ENCODE results near the gene GAA. TPM values are rescaled to one million over a fixed set of nuclear protein-coding genes. Genes with fewer than 3 reads are reported as not detected.
"Not testable (repeated sequence)": the region's sequence is repeated elsewhere in the genome, so short reads cannot be mapped to it uniquely, and the experiment has no call there.

GAA gene
- total RNA-seq, 1 donor from 2014 or later = 143 TPM

DNA sequence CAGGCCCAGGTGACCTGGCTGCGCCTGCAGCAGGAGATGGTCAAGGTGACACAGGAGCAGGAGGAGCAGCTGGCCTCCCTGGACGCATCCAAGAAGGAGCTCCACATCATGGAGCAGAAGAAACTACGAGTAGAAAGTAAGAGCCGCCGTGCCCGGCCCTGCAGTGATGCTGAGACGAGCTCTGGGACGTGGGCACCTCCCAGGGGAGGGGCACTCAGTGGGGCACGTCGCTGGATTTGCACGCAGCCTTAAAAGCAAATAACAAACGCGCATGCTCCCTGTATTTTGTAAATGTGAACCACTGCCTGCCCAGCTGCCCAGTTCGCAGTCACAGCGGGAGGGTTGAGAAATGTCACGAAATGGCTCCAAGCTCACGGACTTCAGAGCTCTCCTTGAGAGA is 15.3 kb upstream of the GAA start:
- no peak overlapping the region for H3K4me3 ChIP-seq
- H3K27ac ChIP-seq = no peak overlapping the region
- no peaks in the 10 kb centered on the region for H3K36me3 ChIP-seq
- H3K9me3 ChIP-seq = no peaks in the 10 kb centered on the region
- H3K27me3 ChIP-seq (ENCODE audit: low read depth) = no peaks in the 10 kb centered on the region
- no peak for DNase-seq
- peaks cover 5% of the 10 kb centered on the region for H3K4me1 ChIP-seq
- intact Hi-C loops (cut with DNase I) = no loop called here
- TF ChIP-seq, protein P1, sequence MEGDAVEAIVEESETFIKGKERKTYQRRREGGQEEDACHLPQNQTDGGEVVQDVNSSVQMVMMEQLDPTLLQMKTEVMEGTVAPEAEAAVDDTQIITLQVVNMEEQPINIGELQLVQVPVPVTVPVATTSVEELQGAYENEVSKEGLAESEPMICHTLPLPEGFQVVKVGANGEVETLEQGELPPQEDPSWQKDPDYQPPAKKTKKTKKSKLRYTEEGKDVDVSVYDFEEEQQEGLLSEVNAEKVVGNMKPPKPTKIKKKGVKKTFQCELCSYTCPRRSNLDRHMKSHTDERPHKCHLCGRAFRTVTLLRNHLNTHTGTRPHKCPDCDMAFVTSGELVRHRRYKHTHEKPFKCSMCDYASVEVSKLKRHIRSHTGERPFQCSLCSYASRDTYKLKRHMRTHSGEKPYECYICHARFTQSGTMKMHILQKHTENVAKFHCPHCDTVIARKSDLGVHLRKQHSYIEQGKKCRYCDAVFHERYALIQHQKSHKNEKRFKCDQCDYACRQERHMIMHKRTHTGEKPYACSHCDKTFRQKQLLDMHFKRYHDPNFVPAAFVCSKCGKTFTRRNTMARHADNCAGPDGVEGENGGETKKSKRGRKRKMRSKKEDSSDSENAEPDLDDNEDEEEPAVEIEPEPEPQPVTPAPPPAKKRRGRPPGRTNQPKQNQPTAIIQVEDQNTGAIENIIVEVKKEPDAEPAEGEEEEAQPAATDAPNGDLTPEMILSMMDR (IDR thresholded peaks at IDR 0.05) = no peak
- no peak for ATAC-seq

DNA sequence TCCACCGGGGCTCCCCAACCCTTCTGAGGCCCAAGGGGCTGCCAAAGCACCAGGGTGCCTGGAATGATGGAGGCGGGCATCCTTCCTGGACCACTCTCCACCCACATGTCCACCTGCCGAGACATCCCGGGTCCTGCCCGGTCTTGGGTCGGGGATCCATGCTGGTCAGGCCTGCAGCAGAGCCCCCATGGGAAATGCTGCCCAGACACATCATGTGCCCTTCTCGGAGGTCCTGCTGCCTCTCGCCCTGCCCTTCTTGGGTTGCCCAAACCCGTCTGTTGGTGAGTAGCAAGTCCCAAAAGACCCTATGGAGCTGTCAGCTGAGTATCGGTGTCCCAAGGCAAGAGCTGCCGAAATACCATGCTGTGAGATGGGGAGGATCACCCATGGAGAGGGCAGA is 14.8 kb upstream of the GAA start:
- Histone ChIP-seq H3K27me3 (ENCODE audit: low read depth) (no peaks in the 10 kb centered on the region), H3K27ac (no peak overlapping the region)
- intact Hi-C loops (cut with DNase I) = no loop called here

GRCh38 chr17:80087346-80088265 is 13.8 kb upstream of the GAA start:
- no peaks in the 10 kb centered on the region for H3K36me3 ChIP-seq
- DNase-seq (no peak), ATAC-seq (no peak)
- TF ChIP-seq, protein P1 (IDR thresholded peaks at IDR 0.05) = no peak
- no peaks in the 10 kb centered on the region for H3K9me3 ChIP-seq
- no peaks in the 10 kb centered on the region for H3K27me3 ChIP-seq (ENCODE audit: low read depth)
- H3K4me1 ChIP-seq = peaks cover 3% of the 10 kb centered on the region
- H3K27ac ChIP-seq = no peak overlapping the region
- intact Hi-C loops (cut with DNase I) = no loop called here
- no peak overlapping the region for H3K4me3 ChIP-seq

More for the DNA sequence above, 14.8 kb upstream of the GAA start:
- H3K4me1 ChIP-seq = peaks cover 5% of the 10 kb centered on the region
- TF ChIP-seq, protein P1 (IDR thresholded peaks at IDR 0.05) = no peak
- DNase-seq (no peak), ATAC-seq (no peak)
- H3K9me3 ChIP-seq = no peaks in the 10 kb centered on the region
- H3K4me3 ChIP-seq = no peak overlapping the region
- no peaks in the 10 kb centered on the region for H3K36me3 ChIP-seq

DNA sequence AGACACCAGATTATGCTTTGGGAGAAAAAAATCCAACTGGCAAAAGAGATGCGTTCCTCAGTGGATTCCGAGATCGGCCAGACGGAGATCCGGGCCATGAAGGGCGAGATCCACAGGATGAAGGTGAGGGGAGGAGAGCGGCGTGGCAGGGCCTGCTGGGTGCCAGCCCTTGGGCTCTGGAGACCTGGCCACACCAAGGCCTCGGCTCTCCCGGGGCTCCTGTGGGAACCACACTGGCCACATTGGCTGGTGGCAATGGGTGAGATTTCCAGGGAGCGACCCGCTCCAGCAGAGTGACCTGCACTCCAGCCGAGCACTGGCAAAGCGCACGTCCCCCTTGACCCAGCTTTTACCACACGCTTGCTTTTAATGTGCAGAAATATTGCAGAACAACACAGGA is 11.6 kb upstream of the GAA start:
- no peak for DNase-seq
- Histone ChIP-seq H3K9me3 (no peaks in the 10 kb centered on the region), H3K4me1 (no peaks in the 10 kb centered on the region), H3K27me3 (ENCODE audit: low read depth) (no peaks in the 10 kb centered on the region), H3K36me3 (no peaks in the 10 kb centered on the region), H3K4me3 (no peak overlapping the region), H3K27ac (no peak overlapping the region)
- ATAC-seq = no peak
- TF ChIP-seq, protein P1 (IDR thresholded peaks at IDR 0.05) = no peak
- intact Hi-C loops (cut with DNase I) = no loop called here

DNA sequence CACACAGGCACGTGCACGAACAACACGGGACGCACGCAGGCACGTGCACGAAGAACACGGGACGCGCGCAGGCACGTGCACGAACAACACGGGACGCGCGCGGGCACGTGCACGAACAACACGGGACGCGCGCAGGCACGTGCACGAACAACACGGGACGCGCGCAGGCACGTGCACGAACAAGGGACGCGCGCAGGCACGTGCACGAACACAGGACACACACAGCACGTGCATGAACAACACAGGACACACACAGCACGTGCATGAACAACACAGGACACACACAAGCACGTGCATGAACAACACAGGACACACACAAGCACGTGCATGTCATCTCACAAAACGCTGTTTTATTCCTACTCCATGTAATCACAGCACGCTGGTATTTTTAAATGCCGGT is 11.2 kb upstream of the GAA start:
- H3K4me3 ChIP-seq; intact Hi-C loops (cut with DNase I); ATAC-seq; H3K27ac ChIP-seq; DNase-seq; H3K36me3 ChIP-seq; H3K4me1 ChIP-seq; H3K9me3 ChIP-seq; H3K27me3 ChIP-seq (ENCODE audit: low read depth): not testable (repeated sequence)

DNA sequence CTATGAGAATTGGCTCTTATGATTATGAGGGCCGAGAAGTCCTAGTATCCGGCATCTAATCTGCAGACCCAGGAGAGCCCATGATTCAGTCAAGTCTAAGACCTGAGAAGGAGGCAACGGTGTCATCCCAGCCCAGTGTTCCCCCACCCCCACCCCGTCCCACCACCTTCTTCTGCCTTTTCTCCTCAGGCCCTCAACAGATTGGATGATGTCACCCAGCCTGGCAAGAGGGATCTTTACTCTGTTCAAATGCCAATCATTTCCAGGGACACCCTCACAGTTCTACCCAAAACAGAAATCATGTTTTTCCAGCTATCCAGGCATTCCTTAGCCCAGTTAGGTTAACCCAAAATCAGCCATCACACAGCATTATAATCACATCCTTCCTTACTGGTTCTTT is 10.0 kb upstream of the GAA start:
- no peaks in the 10 kb centered on the region for H3K4me1 ChIP-seq
- H3K36me3 ChIP-seq = no peaks in the 10 kb centered on the region
- no peak overlapping the region for H3K27ac ChIP-seq
- intact Hi-C loops (cut with DNase I) = no loop called here
- H3K4me3 ChIP-seq = no peak overlapping the region
- no peak for DNase-seq
- H3K27me3 ChIP-seq (ENCODE audit: low read depth) = no peaks in the 10 kb centered on the region
- TF ChIP-seq, protein P1 (IDR thresholded peaks at IDR 0.05) = no peak
- H3K9me3 ChIP-seq = no peaks in the 10 kb centered on the region
- ATAC-seq = no peak
